ENCODE data around the gene TBCD.
"Not testable (repeated sequence)": the region's sequence is repeated elsewhere in the genome, so short reads cannot be mapped to it uniquely, and the experiment has no call there.

TBCD gene

GRCh38 chr17:82734987-82735866 lies 16.6 kb upstream of the TBCD start, which contains the start of gene FN3K:
Gene FN3K (plus strand): TSS chr17:82735615. CDS start chr17:82735637, 22 bp downstream.
- DNase-seq (ENCODE audit: extremely low read depth, low read depth): no peak
- no peak for TF ChIP-seq CTCF (IDR thresholded peaks at IDR 0.05; ENCODE audit: low read depth, low read length)

GRCh38 chr17:82736511-82737185 lies 15.2 kb upstream of the TBCD start:
- no peak for DNase-seq (ENCODE audit: extremely low read depth, low read depth)
- TF ChIP-seq CTCF (IDR thresholded peaks at IDR 0.05; ENCODE audit: low read depth, low read length): no peak

GRCh38 chr17:82737967-82738877 lies 13.6 kb upstream of the TBCD start:
- no peak for TF ChIP-seq CTCF (IDR thresholded peaks at IDR 0.05; ENCODE audit: low read depth, low read length)

GRCh38 chr17:82740906-82741759 lies 10.7 kb upstream of the TBCD start:
- TF ChIP-seq CTCF (IDR thresholded peaks at IDR 0.05; ENCODE audit: low read depth, low read length): no peak

More at GRCh38 chr17:82737967-82738877, 13.6 kb upstream of the TBCD start:
- no peak for DNase-seq (ENCODE audit: extremely low read depth, low read depth)

GRCh38 chr17:82743344-82744219 lies 8.3 kb upstream of the TBCD start:
- DNase-seq (ENCODE audit: extremely low read depth, low read depth): no peak
- TF ChIP-seq CTCF (IDR thresholded peaks at IDR 0.05; ENCODE audit: low read depth, low read length): no peak

More at GRCh38 chr17:82740906-82741759, 10.7 kb upstream of the TBCD start:
- DNase-seq (ENCODE audit: extremely low read depth, low read depth): no peak

GRCh38 chr17:82744736-82745135 lies 7.1 kb upstream of the TBCD start:
- not testable (repeated sequence) for DNase-seq (ENCODE audit: extremely low read depth, low read depth)

Measured in AG09319 (cell line).